ENCODE results near the gene PRRT1. TPM values are rescaled to one million over a fixed set of nuclear protein-coding genes. Genes with fewer than 3 reads are reported as not detected.
"Not testable (repeated sequence)": the region's sequence is repeated elsewhere in the genome, so short reads cannot be mapped to it uniquely, and the experiment has no call there.

The PRRT1 gene
- total RNA-seq, 1 donor from 2014 or later, result not detected

DNA sequence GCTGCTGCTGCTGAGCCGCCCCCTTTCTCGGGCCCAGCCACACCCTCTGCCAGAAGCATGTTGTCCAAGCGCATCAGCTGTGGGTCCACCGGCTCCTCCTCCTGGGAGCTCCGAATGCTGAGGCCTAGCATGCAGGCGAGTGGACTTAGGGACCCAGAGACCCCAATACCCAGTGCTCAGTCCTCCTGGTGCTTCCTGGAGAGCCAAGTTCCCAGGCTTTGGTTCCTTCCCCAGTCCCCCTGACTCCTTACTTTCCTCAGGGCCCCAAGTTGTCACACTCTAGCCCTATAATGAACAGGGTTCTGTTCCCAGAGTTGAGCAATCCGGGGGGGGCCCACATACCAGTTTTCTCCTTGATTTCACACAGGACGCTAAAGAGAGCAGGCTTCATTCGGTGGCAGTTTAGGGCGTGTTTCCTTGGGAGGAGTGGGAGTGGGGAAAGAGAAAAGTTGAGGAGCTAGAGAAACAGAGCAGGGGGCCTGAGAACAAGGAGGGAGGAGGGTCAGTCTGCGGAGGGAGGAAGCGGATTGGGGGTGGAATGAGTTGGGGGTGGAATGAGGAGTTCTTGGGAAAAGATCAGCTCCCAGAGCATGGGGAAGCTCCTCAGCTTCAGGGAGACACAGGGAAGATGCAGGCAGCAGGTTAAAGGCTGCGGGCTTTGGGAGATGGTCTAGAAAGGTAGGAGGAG lies 36.8 kb upstream of the PRRT1 start:
- DNase-seq (ENCODE audit: low read depth), result no peak

GRCh38 chr6:32187725-32188380 lies 36.1 kb upstream of the PRRT1 start:
- not testable (repeated sequence) for DNase-seq (ENCODE audit: low read depth)

- no peak for DNase-seq (ENCODE audit: low read depth)
Measured at GRCh38 chr6:32187009-32187709, 35.4 kb upstream of the PRRT1 start.

DNA sequence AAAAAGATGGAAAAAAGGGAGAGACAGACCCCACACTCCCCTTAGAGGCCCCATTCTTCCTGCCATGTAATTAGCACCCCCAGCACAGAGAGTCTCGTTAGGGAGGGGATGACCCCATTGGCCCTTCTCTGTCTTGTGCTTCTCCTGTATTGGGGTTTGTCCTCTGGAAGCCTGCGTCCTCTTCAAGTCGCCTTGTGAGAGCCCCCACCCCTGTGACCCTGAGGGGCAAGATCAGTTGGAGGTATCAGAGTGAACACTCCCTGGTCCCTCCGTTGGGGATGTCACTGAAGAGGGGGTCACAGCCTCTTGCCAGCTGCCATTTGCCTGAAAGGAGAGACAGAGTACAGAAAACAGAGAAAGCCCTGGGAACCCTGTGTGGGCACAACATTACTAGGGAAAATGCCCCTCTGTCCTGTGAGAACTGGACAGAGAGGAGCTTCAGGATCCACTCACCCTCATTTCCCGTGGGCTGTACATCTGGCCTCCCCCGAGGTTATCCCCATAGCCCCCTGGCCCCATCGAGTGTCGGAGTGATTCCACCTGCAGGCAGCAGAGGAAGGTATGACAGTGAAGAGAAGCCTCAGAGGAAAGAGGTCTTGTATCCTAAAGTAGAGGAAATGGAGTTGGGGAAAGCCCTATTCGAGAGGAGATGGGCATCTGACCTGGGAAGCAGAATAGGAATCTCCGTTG lies 34.6 kb upstream of the PRRT1 start:
- not testable (repeated sequence) for DNase-seq (ENCODE audit: low read depth)

- DNase-seq (ENCODE audit: low read depth), result peak; percentile 90
Measured at GRCh38 chr6:32185681-32186131, 34.0 kb upstream of the PRRT1 start.

- no peak for DNase-seq (ENCODE audit: low read depth)
Measured at GRCh38 chr6:32184084-32184640, 32.4 kb upstream of the PRRT1 start, which contains the start of gene AGER. AGER (minus strand) TSS chr6:32184253; CDS start chr6:32184222, 31 bp downstream.

- no peak for DNase-seq (ENCODE audit: low read depth)
Measured at GRCh38 chr6:32183483-32184083, 31.8 kb upstream of the PRRT1 start.

GRCh38 chr6:32183030-32183429 lies 31.3 kb upstream of the PRRT1 start:
- no peak for DNase-seq (ENCODE audit: low read depth)

GRCh38 chr6:32182555-32182981 lies 30.8 kb upstream of the PRRT1 start:
- DNase-seq (ENCODE audit: low read depth), result no peak

DNA sequence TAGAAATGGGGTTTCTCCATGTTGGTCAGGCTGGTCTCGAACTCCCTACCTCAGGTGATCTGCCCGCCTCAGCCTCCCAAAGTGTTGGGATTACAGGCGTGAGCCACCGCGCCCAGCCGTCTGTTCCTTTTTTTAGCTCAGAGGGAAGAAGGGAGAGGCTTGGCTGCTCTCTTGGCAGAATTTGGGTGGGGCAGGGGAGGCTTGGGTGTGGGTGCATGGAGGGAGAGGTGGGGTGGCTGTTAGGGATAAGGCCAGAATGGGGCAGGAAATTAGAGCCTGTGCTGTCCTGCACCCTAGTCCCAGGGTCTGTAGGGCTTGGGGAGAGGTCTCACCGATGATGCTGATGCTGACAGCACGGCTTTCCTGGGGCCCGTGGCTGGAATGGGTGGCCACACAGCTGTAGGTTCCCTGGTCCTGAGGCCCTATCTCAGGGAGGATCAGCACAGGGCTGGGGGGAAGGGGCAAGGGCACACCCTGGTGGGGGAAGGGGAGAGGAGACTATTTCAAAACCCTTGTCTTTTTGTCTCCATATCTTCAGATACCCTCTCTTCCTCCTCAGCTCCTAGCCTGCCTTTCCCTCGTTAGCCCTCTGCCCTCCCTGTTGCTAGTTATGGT lies 30.3 kb upstream of the PRRT1 start:
- DNase-seq (ENCODE audit: low read depth), result no peak

GRCh38 chr6:32181148-32181702 lies 29.5 kb upstream of the PRRT1 start:
- DNase-seq (ENCODE audit: low read depth), result no peak

DNA sequence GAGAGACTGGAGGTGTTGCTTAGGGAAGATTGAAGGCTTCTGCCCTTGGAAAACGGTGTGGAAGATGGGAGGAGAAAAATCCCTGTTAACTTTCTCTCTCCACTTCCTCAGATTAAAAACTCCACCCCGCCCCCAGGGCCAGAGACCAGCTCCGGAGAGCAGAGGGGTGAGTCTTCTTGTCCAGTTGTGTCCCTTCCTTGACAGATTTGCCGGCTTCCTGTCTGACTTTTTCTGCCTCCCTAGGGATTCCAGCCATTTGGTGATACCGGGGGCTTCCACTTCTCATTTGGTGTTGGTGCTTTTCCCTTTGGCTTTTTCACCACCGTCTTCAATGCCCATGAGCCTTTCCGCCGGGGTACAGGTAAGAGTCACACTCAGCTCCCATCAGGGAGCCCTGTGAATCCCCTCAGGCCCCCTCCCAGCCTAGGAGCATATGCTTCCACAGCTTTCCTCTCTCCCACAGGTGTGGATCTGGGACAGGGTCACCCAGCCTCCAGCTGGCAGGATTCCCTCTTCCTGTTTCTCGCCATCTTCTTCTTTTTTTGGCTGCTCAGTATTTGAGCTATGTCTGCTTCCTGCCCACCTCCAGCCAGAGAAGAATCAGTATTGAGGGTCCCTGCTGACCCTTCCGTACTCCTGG lies 28.1 kb upstream of the PRRT1 start:
- no peak for DNase-seq (ENCODE audit: low read depth)

GRCh38 chr6:32178547-32179440 lies 27.1 kb upstream of the PRRT1 start:
- no peak for DNase-seq (ENCODE audit: low read depth)

DNA sequence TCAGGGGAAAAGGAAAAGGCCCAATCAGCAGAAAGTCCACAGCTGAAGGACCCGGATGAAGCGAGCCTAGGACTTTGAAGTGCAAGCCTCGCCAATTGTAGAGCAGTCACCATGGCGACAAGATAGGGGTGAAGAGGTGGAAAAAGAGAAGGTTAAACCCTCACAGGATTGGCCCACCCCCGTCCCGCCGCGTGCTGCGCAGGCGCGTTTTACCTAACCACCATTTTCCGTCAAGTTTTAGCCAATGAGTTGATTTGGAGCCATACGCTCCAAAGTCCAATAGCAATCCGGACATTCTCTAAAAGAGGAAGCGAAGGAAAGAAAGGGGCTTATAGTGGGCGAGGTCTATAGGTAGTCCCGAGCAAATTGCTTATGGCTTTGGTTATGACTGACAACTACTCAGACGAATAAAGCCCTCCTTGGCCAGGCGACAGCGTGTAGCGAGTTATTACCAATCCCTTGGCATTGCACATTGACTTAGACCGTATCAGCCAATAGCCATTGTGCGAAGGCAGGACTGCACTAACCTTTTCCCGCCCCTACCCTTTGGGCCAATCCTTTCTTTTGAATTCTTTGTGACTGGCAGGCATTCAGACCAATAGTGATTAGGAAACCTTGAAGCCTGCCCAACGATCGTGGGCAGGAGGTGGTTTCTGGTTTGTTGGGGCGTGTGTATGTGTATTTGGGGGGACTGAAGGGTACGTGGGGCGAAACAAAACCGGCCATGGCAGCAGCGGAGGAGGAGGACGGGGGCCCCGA lies 26.2 kb upstream of the PRRT1 start, which contains the start of gene RNF5:
TSS of gene RNF5 (plus strand) at position 618 of the 759 bp plus-strand sequence. CDS start at position 725, 107 bp downstream.
- DNase-seq (ENCODE audit: low read depth), result peak; percentile 100

- no peak for DNase-seq (ENCODE audit: low read depth)
Measured at GRCh38 chr6:32177183-32177787, 25.5 kb upstream of the PRRT1 start.

DNA sequence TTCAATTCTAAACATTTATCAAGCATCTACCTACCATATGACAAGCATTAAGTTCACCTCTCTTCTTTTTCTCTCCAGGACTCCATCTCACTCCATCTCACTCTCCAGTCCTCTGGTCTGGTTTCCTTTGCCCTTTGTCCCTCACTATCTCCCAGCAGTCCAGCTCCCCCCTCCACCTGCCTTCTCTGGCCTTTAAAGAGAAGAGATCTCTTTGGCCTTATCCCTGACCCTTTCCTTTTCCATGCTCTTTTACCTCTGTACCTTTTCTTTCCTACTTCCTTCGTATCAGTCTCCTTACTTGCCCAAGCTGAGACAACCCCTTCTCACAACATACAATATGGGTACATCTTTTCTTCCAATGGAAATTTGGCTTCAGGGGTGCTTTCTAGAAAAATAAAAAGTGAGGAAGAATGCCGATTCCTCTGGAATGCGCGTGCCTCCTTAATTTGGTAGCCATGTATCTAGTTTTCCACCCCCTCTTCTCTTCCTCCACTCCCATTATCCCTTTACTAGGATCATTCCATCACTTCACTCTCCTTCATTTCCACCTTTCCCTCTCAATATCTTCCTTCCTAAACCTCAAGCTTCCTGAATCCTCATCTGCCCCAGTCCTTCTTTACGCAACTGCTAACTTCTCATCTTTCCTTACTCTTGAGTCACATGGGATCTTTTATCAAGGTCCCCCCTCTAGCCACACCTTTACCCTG lies 24.9 kb upstream of the PRRT1 start:
- DNase-seq (ENCODE audit: low read depth), result peak; percentile 64

Data from renal cortical epithelial cell (primary cell).